Testis (tissue), 2 donors: ENCODE results near the gene GAPDH.

Experiments
- CTCF ChIP-seq, 3 experiments: fragments of 450-650 bp in 2 of 3; fragments of 200-600 bp in 1 of 3; sonication (generic) in 1 of 3; IDR thresholded peaks; one replicate each; pipeline ENCODE4 v1.5.1; 2016 to 2019; ENCODE audit warnings: antibody characterized with exemption in 3 of 3, mild to moderate bottlenecking in 2 of 3, moderate library complexity in 1 of 3
- POLR2A ChIP-seq: fragments of 450-650 bp; IDR thresholded peaks from one replicate; pipeline ENCODE4 v1.6.1; 2017; ENCODE audit warnings: antibody characterized with exemption, mild to moderate bottlenecking, moderate library complexity

GRCh38 chr12:6536894-6537579 lies 2.7 kb downstream of the GAPDH start:
- TF ChIP-seq CTCF (IDR thresholded peaks at IDR 0.05): no peak
- TF ChIP-seq POLR2A: no peak
